Kidney glomerular epithelial cell (primary cell): Measurements from ENCODE around the gene COA4.
A peak's percentile ranks its signal among the peaks of the same experiment; 100 is the strongest.

Experiments
- DNase-seq: peaks from one replicate; lab custom pipeline; 2025; lab: John Stamatoyannopoulos, UW

COA4 gene

DNA sequence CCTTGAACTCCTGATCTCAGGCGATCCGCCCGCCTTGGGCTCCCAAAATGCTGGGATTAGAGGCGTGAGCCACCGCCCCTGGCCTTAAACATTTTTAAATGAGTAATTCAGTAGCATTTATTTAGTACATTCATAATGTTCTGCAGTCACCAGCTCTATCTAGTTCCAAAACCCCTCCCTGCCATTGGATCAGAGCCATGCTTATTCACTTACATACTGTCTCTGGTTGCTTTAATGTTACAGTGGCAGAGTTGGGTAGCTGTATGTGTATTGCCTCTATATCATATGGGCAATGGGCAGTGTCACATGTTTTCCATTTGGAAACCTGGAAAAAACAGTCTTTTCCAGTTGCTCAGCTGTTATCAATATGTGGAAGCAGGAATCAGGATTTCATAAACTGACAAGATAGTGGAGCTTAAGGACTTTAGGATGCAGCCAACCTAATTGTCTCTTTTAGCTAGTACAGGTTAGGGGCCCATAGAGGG is 10.5 kb downstream of the COA4 start:
- DNase-seq = no peak

DNA sequence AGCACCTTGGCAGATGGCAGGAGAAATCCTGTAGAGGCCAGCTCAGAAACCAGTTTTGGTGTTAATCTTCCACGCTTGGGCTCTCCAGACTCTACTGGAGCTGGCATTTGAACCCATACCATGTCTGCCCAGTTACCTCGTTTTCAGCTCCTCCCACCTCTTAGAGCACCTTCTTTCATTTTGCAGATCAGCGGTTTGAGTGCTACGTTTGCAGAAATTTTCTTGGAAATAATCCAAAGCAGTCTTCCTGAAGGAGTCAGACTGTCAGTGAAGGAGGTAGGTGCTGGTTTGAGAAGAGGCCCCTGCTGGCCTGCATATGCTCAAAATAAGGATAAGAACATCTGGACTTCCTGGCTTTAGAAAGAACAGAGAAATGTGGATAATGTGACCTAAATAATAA is 13.7 kb downstream of the COA4 start:
- peak; percentile 15 for DNase-seq

DNA sequence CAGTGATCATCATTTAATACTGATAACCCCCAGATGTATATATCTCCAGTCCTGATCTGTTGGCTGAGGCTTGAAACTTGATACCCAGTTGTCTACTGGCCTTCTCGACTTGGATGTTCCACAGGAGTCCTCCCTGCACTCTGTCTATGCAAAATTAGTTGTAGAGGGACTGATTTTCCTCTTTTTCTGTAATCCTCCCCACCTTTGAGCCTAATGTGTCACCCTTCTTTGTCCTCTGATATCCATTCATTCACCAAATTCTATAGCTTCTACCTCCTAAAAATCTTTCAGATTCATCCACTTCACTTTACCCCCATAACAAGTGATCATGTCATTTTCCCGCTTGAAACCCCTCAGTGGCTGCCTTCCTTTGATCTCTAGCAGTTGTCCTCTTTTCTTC is 16.4 kb downstream of the COA4 start:
- no peak for DNase-seq

DNA sequence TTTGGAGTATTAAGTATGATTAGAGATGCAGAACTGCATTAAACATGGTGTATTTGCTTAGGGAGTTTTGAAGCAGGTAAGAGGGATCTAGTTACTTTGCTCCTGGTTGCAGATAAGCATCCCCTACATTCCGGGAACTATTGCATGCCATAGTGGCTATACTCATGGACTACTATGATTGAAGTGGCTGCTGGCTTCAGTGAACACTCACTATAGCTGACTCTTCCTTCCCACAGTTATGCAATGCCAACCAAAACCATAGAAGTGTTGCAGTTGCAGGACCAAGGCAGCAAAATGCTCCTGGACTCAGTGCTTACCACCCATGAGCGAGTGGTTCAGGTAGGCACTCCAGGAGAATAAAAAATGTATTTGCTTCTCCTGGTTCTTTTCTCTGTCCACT is 17.0 kb downstream of the COA4 start:
- no peak for DNase-seq

DNA sequence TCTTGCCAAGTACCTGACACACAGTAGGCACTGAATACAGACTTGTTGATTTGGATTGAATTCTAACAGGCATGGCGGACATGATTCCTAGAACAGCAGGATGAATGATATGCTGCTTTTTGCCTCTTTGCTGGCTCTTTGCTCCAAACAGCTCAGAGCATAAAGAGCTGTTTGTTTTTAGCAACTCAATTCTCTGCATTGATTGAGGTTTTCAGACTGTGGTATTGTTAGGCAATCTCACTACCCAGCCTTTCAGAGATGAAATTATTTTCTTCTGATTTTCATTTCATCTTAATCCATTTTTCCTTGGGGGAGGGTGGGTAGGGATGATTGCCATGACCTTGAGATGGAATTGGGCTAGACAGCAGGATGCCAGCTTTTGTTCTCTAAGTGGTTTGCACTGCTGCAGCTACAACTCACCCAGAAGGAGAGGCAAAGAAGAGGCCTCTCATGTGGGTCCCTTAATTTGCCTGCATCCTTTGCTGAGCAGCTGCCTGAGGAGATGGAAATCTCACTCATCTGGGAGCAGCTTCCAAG is 20.5 kb downstream of the COA4 start:
- no peak for DNase-seq

DNA sequence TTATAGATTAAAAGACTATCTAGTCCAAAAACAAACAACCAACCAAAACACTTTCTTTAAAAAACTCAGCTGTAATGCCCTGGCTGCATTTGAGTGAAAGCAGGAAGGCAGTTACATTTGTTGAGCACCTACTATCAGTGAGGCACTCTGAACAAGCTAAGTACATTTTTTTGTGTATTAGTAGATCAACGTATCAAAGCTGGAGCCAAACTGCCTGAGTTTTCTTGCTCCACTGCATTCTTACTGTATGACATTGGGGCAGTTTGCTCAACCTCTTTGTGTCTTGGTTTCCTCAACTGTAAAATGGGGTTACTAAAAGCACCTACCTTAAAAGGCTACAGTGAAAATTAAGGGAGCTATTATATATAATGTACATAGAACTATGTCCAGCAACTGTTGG is 22.0 kb downstream of the COA4 start:
- DNase-seq = no peak

DNA sequence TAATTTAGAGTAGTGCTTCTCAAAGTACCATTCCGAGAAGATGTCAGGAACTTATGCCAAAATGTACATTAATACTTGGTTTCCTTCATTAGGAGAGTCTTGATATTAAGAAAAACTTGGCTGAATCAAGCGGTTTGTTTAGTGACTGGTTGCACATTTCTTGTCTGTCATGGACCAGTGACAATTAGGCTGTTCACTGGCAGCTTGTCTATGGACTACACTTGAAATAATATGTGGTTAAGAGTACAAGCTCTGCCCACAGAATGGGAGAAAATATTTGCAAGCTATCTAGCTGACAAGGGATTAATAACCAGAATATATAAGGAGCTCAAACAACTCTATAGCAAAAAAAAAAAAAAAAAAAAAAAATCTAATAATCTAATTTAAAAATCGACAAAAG is 24.6 kb downstream of the COA4 start:
- no peak for DNase-seq

DNA sequence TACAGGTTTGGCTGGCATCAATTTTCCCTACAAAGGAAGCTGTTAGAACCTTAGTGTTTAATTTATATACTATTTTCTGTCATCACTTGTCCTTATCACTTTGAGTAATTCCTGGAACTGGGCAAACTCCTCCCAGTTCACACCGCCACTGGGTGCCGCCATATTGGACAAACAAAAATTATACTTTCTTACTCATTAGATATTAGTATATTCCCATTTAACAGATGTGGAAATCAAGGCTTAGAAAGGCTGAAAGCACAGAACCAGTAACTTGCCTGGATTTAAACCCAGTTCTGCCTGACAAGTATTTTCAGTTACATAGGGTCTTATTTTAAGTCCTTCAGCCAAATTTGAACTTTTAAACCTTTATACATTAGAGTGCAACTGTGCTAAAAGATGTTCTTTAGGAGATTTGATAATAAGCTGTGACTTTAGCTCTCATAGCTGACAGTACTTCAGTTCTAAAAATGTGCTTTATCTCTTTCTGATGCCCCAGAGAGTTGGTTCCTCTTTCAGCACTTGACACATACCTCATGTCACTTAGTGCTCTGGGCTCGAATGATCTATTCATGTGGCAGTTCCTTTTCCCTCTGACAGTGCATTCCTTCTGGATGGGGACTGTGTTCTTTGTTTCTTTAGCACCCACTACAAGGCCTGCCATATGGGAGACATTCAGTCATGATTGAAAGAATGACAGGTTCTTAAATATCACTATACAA is 25.4 kb downstream of the COA4 start:
- no peak for DNase-seq

DNA sequence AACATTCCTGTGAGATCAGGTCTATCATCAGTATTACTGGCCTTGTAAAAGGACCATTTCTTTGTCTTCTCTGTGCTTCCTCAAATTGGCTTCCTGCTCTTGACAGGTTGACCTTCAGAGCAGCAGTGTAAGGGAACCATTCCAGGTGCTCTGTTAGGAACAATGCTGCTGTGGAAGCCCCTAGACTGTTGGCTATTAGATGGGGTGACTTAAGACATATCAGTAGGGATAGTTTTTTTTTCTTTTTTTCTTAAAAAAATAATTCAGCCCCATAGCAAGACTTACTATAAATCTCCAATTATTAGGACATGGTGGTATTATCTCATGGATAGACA is 37.6 kb downstream of the COA4 start:
- no peak for DNase-seq

DNA sequence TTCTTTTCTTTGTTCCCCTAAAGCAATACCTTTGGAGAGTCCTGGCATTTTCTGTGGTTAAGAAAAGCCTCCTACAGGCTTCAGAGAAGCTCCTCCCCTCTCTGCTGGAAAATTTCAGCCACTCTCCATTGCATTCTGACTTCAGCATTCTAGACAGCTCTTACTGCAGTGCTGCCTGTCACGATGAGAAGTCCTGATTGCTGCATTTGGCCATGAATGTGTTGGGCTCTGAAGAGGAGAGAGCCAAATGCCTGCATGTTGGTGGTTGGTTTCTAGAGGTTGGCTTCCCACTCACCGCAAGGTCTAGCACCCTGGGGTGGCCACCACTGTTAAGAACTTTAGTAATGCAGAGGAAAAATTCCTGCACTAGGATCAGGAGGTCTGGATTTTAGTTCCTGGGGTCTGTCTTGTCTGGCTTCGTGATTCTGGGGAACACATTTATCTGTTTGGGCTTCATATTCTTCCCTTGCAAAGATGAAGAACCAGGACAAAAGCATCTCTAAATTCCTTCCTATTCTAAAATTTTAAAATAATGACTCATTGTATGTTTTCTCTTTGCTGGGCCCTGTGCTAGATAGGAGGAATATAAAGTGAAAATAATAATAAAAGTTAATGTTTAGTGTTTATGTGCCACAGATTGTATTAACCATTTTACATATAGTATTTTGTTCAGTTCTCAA is 38.1 kb downstream of the COA4 start:
- DNase-seq = peak; percentile 60

DNA sequence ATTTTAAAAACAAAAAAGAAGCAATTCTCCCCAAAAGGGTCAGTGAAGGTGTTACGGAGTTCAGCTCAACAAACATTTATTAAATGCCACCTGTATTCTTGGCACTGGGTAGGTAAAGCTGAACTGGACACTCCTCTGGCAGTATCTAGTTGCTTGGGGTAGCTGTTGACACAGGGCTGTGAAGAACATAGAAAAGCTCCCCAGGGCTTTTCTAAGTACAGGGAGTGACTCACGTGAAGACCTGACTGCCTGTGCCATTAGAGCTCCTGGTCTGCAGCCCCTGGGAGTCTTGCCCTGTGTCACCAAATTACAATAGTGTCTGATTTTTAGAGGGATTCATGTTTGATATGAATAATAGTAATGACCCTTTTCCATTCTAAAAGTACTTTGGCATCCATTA is 43.6 kb downstream of the COA4 start:
- no peak for DNase-seq

DNA sequence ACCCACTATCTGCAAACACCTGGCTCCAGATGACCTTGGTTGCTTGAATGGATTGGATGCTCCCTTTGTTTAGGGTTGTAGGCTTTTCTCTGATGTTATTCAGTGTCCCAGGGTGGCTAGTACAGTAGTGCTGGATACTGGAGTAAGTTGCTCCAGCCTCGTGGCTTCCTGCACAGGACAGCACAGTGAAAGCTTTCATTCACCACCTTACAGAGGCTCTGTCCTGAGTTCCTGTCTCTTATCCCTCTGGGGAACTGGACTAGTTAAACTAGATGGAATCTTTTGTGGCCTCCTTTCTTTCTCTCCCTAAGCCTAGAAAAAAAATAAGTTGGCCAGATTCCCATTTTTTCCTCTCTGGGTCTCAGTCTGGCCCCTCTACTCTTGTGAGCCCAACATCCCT is 46.4 kb downstream of the COA4 start:
- DNase-seq = no peak
